Pancreas (tissue), 10 donors: ENCODE data around the gene NT5M. TPM values are rescaled to one million over a fixed set of nuclear protein-coding genes. Genes with fewer than 3 reads are reported as not detected.
"Not testable (repeated sequence)": the region's sequence is repeated elsewhere in the genome, so short reads cannot be mapped to it uniquely, and the experiment has no call there.

Experiments used
- ATAC-seq, 4 donors: fragments of 200-7000 bp; cut with Tn5 transposase; one replicate each; pipeline versions ENCODE4 v1.8.0 to v1.9.1; 2020; ENCODE audit warnings: mild to moderate bottlenecking in 4 of 4, moderate library complexity in 4 of 4
- DNase-seq, 6 donors: peaks; one replicate each; pipeline ENCODE4 v3.0.0-alpha.2; 2020
- FAIRE-seq: peaks from 2 replicates; lab custom pipeline; 2012; peaks lifted over from hg19 to GRCh38; lab: Jason Lieb, UNC
- H3K27ac ChIP-seq, 4 donors: fragments of 200-600 bp; sonication (generic); 1 replicate in 3 of 4; 2 replicates in 1 of 4; pipeline versions ENCODE4 v1.5.0 to v1.8.0; 2020
- H3K27me3 ChIP-seq, 4 donors: fragments of 200-600 bp; one replicate each; pipeline ENCODE4 v1.8.0; 2021
- H3K36me3 ChIP-seq, 3 donors: fragments of 200-600 bp; sonication (generic) in 1 of 3; one replicate each; pipeline versions ENCODE4 v1.5.0 to v1.8.0; 2020 to 2021
- H3K4me1 ChIP-seq, 3 donors: fragments of 200-600 bp; one replicate each; pipeline ENCODE4 v1.8.0; 2021
- H3K4me3 ChIP-seq, 4 donors: fragments of 200-600 bp; sonication (generic) in 2 of 4; one replicate each; pipeline versions ENCODE4 v1.5.0 to v1.8.0; 2020 to 2021
- H3K9me3 ChIP-seq, 4 donors: fragments of 200-600 bp; one replicate each; pipeline ENCODE4 v1.8.0; 2021
- CTCF ChIP-seq, 4 donors: fragments of 200-600 bp; sonication (generic) in 3 of 4; IDR thresholded peaks; one replicate each; pipeline versions ENCODE4 v1.5.0 to v1.8.0; 2021; ENCODE audit warnings: antibody characterized with exemption in 4 of 4
- WGBS, 2 donors: extraction: QIAGEN DNeasy Blood & Tissue Kit; methylation state at CpG; one replicate each; pipeline ENCODE4 v1.1.7; 2013; 5-methylcytosine and 5-hydroxymethylcytosine counted together
- intact Hi-C, 3 donors: fragments of 100-400 bp; cut with DNase I; formaldehyde crosslinking; loops; one replicate each; pipeline versions ENCODE4 v1.11.1 to v1.14.2; 2022
- polyA plus RNA-seq, 2 donors: library from polyadenylated mRNA; stranded (reverse); fragments of 200-250 nt; gene quantifications; one replicate each; pipeline ENCODE4 v1.2.3, GENCODE V29; 2013
- total RNA-seq, 6 donors: library from RNA; stranded (reverse); fragmentation: NEBNext Ultra II Directional in 4 of 6; extraction: Animal tissue kit (Norgen Biotek cat#: 25700) in 4 of 6; gene quantifications; one replicate each; pipeline versions ENCODE4 v1.2.1 to v1.2.4, GENCODE V29; 2021 to 2023
- donor health status: healthy with polysubstance abuse.
- donor health status: DM: no; HTN: no; CAD: no; lungs with moderate emphysema.
- donor health status: DM: no; HTN: no; CAD: no.
- donor health status: control.
- donor health status: control.
- donor health status: Bipolar disorder and iron deficiency.
- donor health status: DM: yes; HTN: yes; CAD: no.
- donor health status: DM: no; HTN: no; CAD: no.
- donor health status: DM: no; HTN: no; CAD: no.
- donor health status: DM: yes; HTN: yes; CAD: no.

NT5M gene
- total and polyA plus RNA-seq, 8 donors, result 0.83 to 3.3 (median 1.5) TPM

DNA sequence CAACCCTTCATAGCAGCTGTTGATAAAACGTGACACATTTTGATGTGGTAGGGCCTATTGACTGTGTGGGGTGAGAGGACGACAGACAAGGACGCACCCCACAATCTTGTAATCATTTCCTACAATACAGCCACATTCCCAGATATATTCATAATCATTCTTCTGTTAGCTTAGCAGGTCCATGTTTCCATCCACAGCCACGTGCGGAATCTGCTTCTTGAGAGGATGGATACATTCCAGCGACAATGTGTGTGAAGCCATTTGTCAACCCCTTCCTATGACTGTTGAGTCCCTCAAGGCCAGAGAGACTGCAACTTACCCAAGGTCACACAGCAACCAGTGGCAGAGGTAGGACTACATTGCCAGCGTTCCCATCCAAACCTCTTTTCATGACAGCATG lies 13.5 kb upstream of the NT5M start:
- Histone ChIP-seq H3K27me3 (no peaks in the 10 kb centered on the region), H3K4me1 (no peaks in the 10 kb centered on the region), H3K4me3 (no peak overlapping the region), H3K9me3 (no peaks in the 10 kb centered on the region), H3K36me3 (no peaks in the 10 kb centered on the region), H3K27ac (no peak overlapping the region)
- no peak for TF ChIP-seq CTCF (IDR thresholded peaks at IDR 0.05)
- WGBS, 2 donors, result 65 to 66% methylated on average over 7 of the region's 7 CpGs
- DNase-seq (no peak), ATAC-seq (no peak), FAIRE-seq (no peak)
- intact Hi-C loops, result no loop called here

- no peaks in the 10 kb centered on the region for H3K4me1 ChIP-seq
- WGBS, 2 donors, result 91 to 93% methylated on average over 4 of the region's 4 CpGs
- H3K4me3 ChIP-seq, result no peak overlapping the region
- ATAC-seq (no peak), FAIRE-seq (no peak), DNase-seq (no peak)
- H3K27me3 ChIP-seq, result no peaks in the 10 kb centered on the region
- no peaks in the 10 kb centered on the region for H3K36me3 ChIP-seq
- intact Hi-C loops, result no loop called here
- no peaks in the 10 kb centered on the region for H3K9me3 ChIP-seq
- no peak for TF ChIP-seq CTCF (IDR thresholded peaks at IDR 0.05)
- no peak overlapping the region for H3K27ac ChIP-seq
Measured at GRCh38 chr17:17295141-17295540, 8.0 kb upstream of the NT5M start.

- intact Hi-C loops, result no loop called here
- Histone ChIP-seq H3K27ac (no peak overlapping the region), H3K4me1 (no peaks in the 10 kb centered on the region), H3K27me3 (no peaks in the 10 kb centered on the region), H3K9me3 (no peaks in the 10 kb centered on the region), H3K4me3 (no peak overlapping the region), H3K36me3 (no peaks in the 10 kb centered on the region)
- FAIRE-seq (no peak), DNase-seq (no peak), ATAC-seq (no peak)
- 95 to 97% methylated on average over 3 of the region's 3 CpGs for WGBS, 2 donors
- no peak for TF ChIP-seq CTCF (IDR thresholded peaks at IDR 0.05)
Measured at GRCh38 chr17:17297217-17297616, 6.0 kb upstream of the NT5M start.

GRCh38 chr17:17298108-17298507 lies 5.1 kb upstream of the NT5M start:
- WGBS, 2 donors, result 51 to 65% methylated on average over 3 of the region's 3 CpGs
- H3K4me3 ChIP-seq, result no peak overlapping the region
- DNase-seq (no peak), FAIRE-seq (no peak), ATAC-seq (no peak)
- H3K9me3 ChIP-seq, result no peaks in the 10 kb centered on the region
- intact Hi-C loops, result no loop called here
- H3K27me3 ChIP-seq, result no peaks in the 10 kb centered on the region
- H3K36me3 ChIP-seq, result no peaks in the 10 kb centered on the region
- H3K4me1 ChIP-seq, result no peaks in the 10 kb centered on the region
- no peak overlapping the region for H3K27ac ChIP-seq
- no peak for TF ChIP-seq CTCF (IDR thresholded peaks at IDR 0.05)

- FAIRE-seq (no peak), ATAC-seq (peak; percentile 68 to 81 (median 73)), DNase-seq (peak; percentile 45 to 83 (median 62))
- TF ChIP-seq CTCF (IDR thresholded peaks at IDR 0.05), result no peak
- H3K27ac ChIP-seq, result peak overlapping the region in 1 of 4 donors; percentile 31
- intact Hi-C loops, result no loop called here
- peaks cover 0 to 3% (median 0%) of the 10 kb centered on the region in 3 donors for H3K4me1 ChIP-seq
- no peaks in the 10 kb centered on the region for H3K27me3 ChIP-seq
- no peaks in the 10 kb centered on the region for H3K9me3 ChIP-seq
- H3K4me3 ChIP-seq, result peak overlapping the region; percentile 5 to 50 (median 29)
- H3K36me3 ChIP-seq, result no peaks in the 10 kb centered on the region
- WGBS, 2 donors, result 13 to 15% methylated on average over 34 to 35 of the region's 35 CpGs
Measured at GRCh38 chr17:17300624-17301568, 2.3 kb upstream of the NT5M start.

DNA sequence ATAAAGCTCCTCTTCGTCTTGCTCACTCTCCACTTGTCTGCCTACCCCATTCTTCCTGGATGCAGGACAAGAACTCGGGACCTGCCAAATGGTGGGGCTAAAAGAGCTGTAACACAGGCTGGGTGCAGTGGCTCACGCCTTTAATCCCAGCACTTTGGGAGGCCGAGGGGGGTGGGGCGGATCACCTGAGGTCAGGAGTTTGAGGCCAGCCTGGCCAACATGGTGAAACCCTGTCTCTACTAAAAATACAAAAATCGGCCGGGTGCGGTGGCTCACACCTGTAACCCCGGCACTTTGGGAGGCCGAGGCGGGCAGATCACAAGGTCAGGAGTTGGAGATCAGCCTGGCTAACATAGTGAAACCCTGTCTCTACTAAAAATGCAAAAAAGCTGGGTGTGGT lies 1.5 kb upstream of the NT5M start:
- FAIRE-seq, H3K9me3 ChIP-seq, H3K4me1 ChIP-seq, H3K27ac ChIP-seq, H3K27me3 ChIP-seq, H3K4me3 ChIP-seq, DNase-seq, ATAC-seq, H3K36me3 ChIP-seq, intact Hi-C loops: not testable (repeated sequence)
- WGBS, 2 donors, result 94 to 98% methylated on average over 11 of the region's 11 CpGs
